Activated T-helper 9 cell treated with anti-CD3 and anti-CD28 coated beads, Interleukin-2, amount 50 U/mL, for 16 hours (primary cell): ENCODE data around the gene SLC26A2.
"Not testable (repeated sequence)": the region's sequence is repeated elsewhere in the genome, so short reads cannot be mapped to it uniquely, and the experiment has no call there.

Experiments used
- DNase-seq: peaks from one replicate; pipeline ENCODE4 v3.0.0-alpha.2; 2020; ENCODE audit warnings: low read depth

The SLC26A2 gene

GRCh38 chr5:149937610-149938009, 22.9 kb upstream of the SLC26A2 start:
- no peak for DNase-seq

GRCh38 chr5:149938279-149938678, 22.3 kb upstream of the SLC26A2 start:
- no peak for DNase-seq

GRCh38 chr5:149938791-149939358, 21.7 kb upstream of the SLC26A2 start:
- no peak for DNase-seq

GRCh38 chr5:149939546-149939945, 21.0 kb upstream of the SLC26A2 start:
- DNase-seq: no peak

- DNase-seq: no peak
Measured at GRCh38 chr5:149940077-149940574, 20.4 kb upstream of the SLC26A2 start.

- DNase-seq: no peak
Measured at GRCh38 chr5:149940941-149941644, 19.5 kb upstream of the SLC26A2 start.

GRCh38 chr5:149941795-149942194, 18.8 kb upstream of the SLC26A2 start:
- DNase-seq: no peak

- DNase-seq: no peak
Measured at GRCh38 chr5:149942199-149942598, 18.4 kb upstream of the SLC26A2 start.

GRCh38 chr5:149942741-149943169, 17.8 kb upstream of the SLC26A2 start:
- not testable (repeated sequence) for DNase-seq

GRCh38 chr5:149943177-149943949, 17.2 kb upstream of the SLC26A2 start:
- not testable (repeated sequence) for DNase-seq

GRCh38 chr5:149944666-149945065, 15.9 kb upstream of the SLC26A2 start, which contains the start of gene PDE6A:
Gene PDE6A, minus strand, starts transcription at chr5:149944793. Its CDS starts 120 bp downstream, at chr5:149944673.
- no peak for DNase-seq

GRCh38 chr5:149946118-149946517, 14.4 kb upstream of the SLC26A2 start:
- no peak for DNase-seq

GRCh38 chr5:149948993-149949392, 11.6 kb upstream of the SLC26A2 start:
- no peak for DNase-seq

- no peak for DNase-seq
Measured at GRCh38 chr5:149951138-149951749, 9.3 kb upstream of the SLC26A2 start.

GRCh38 chr5:149953436-149954121, 7.0 kb upstream of the SLC26A2 start:
- DNase-seq: no peak

GRCh38 chr5:149954798-149955197, 5.8 kb upstream of the SLC26A2 start:
- DNase-seq: no peak

GRCh38 chr5:149956685-149957084, 3.9 kb upstream of the SLC26A2 start:
- DNase-seq: no peak

- DNase-seq: no peak
Measured at GRCh38 chr5:149957855-149958254, 2.7 kb upstream of the SLC26A2 start.

GRCh38 chr5:149959406-149960236, 937 bp upstream of the SLC26A2 start:
- peak; percentile 20 for DNase-seq

- DNase-seq: no peak
Measured at GRCh38 chr5:149961186-149961685, 678 bp downstream of the SLC26A2 start.
